Head of caudate nucleus (tissue), 42 donors: ENCODE measurements around the gene GAREM2.

Experiments used
- DNase-seq, 42 donors: peaks; one replicate each; pipeline versions ENCODE4 v3.0.0 to v3.0.0-alpha.2; 2020 to 2021; ENCODE audit warnings: mixed read lengths in 7 of 42
- intact Hi-C: fragments of 100-400 bp; cut with DNase I; formaldehyde crosslinking; loops from one replicate; pipeline ENCODE4 v1.15.0; 2022

GAREM2 gene

DNA sequence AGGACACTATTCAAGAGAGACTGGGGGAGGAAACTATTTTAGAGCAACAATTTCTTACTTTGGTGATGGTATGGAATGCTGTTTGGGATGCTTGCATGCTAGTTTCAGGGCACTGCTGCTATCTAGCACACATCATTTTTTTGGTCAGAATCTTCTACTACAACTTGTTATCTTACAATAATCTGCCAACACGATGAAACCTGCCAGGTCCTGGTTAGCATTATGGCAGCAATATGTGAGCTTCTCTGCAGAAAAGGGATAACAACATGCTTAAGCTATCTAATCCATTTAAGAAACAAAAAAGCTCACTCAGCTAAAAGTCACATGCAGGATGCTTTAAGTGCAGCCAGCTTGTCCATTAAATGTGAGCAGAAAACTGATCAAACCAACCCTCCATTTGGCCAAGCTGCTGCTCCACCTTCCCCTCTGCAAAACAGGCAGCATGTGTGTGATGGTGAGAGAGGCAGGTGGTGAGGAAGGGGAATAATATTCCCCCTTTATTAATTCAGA is 30.1 kb downstream of the GAREM2 start:
- intact Hi-C loops, result no loop called here
- DNase-seq, result peak in 1 of 42 donors; percentile 4

DNA sequence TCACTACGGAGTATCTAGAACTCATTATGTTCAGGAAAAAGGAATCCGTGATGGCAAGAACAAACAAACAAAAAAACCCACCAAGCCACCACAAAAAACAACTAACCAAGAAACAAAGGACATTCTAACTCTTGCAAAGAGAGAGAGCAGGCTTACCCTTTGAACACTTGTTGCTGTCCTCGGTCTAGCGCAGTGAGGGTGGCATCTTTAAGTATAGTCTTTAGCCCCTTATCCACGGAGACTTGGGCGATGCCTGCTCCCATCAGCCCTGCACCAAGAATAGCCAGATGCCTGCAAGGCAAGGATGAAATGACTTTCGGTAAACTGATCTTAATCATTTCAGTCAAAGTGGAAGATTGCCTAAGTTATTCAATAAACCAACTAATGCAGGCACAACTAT is 31.0 kb downstream of the GAREM2 start:
- intact Hi-C loops, result no loop called here
- DNase-seq, result peak in 1 of 42 donors; percentile 35

DNA sequence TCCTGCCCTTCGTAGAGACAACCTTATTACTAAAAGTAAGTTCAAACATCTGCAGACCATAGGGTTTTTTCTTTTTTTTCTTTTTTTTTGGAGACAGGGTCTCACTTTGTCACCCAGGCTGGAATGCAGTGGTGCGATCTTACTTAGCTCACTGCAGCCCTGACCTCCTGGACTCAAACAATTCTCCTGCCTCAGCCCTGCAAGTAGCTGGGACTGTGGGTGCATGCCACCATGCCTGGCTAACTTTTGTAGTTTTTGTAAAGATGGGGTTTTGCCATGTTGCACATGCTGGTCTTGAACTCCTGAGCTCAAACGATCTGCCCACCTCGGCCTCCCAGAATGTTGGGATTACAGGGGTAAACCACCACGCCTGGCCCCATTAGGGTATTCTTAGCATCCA is 39.1 kb downstream of the GAREM2 start:
- intact Hi-C loops, result no loop called here

GRCh38 chr2:26214759-26215158 is 41.9 kb downstream of the GAREM2 start:
- no peak for DNase-seq
- intact Hi-C loops, result no loop called here

More for the DNA sequence above, 39.1 kb downstream of the GAREM2 start:
- no peak for DNase-seq

DNA sequence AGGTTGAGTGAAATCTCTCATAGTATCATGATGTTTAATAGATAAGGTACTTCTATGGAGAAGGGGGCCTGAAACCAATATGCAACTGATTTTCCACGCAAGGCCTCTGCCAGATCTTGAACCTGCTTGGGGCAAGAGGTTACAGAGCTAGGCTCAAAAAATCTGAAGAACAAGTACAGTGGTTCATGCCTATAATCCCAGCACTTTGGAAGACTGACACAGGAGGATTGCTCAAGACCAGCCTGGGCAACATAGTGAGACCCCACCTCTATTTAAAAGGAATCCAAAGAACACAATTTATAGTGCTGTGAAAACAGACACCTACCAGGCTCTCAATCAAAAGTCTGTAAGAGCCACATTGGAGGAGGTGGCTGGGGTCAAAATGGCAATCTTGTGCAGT is 42.9 kb downstream of the GAREM2 start:
- intact Hi-C loops, result no loop called here
- DNase-seq, result no peak

DNA sequence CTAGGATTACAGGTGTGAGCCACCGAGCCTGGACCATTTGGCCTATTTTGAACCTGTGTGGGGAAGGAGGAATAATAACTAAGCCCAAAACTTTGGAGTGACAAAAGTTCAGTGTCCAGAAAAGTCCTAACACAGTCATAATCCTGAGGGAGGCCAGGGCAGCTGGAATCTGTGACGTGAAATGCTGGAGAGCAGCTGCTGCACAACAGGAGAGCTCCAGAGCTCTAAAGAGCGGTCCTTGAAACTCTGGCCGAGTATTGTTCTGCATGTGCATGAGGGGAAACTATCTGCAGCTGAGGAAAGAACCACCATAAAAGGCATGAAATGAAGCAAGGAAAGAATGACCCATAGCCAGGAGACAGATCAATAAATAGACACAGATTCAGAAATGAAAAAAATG is 43.7 kb downstream of the GAREM2 start:
- DNase-seq, result no peak
- intact Hi-C loops, result no loop called here

GRCh38 chr2:26217720-26218119 is 44.8 kb downstream of the GAREM2 start:
- no peak for DNase-seq
- intact Hi-C loops, result no loop called here

DNA sequence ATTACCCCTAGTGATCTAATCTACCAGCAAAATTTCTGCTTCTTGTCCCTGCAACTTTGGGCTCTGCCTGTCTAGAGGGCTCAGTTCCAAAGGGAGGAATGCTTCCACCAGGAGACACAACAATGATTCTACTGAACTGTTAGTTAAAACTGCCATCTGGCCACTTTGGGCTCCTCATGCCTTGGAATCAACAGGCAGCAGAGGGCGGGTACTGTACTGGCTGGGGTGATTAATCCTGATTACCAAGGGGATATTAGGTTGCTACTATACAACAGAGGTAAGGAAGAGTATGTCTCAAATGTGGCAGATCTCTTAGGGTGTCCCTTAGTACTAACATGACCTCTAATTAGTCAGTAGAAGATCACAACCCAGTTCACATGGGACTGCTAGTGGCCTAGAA is 50.1 kb downstream of the GAREM2 start:
- intact Hi-C loops, result no loop called here
- DNase-seq, result peak in 1 of 42 donors; percentile 15

- intact Hi-C loops, result no loop called here
- no peak for DNase-seq
These were observed 51.2 kb downstream of the GAREM2 start for GRCh38 chr2:26224095-26224494.

GRCh38 chr2:26229595-26229994 is 56.7 kb downstream of the GAREM2 start:
- no peak for DNase-seq
- intact Hi-C loops, result no loop called here

DNA sequence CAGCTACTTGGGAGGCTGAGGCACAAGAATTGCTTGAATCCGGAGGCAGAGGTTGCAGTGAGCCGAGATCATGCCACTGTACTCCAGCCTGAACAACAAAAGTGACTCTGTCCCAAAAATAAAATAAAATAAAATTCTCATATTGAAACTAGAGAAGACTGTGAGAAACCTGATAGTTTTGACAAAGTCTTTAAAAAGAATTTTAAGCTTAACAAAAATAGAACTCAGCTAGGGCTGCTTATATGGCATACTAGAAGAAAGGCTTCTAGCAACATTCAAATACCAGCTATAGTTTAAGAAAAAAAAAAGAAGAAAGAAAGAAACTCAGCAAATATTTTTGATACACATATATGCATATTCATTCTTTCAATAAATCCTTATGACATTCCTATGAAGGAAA is 57.9 kb downstream of the GAREM2 start:
- intact Hi-C loops, result no loop called here
- no peak for DNase-seq

DNA sequence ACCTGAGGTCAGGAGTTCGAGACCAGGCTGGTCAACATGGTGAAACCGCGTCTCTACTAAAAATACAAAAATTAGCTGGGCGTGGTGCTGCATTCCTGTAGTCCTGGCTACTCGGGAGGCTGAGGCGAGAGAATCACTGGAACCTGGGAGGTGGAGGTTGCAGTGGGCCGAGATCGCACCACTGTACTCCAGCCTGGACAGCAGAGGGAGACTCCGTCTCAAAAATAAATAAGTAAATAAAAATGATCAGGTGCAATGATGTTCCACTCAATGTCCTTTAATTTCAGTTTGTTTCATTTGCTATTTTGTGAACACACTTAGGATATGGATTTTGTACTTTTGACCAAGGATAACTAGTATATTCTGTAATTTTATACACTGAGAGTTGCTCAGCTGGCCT is 62.2 kb downstream of the GAREM2 start:
- DNase-seq, result no peak
- intact Hi-C loops, result no loop called here

GRCh38 chr2:26237868-26238267 is 65.0 kb downstream of the GAREM2 start:
- DNase-seq, result no peak
- intact Hi-C loops, result no loop called here

- intact Hi-C loops, result no loop called here
These were observed 65.5 kb downstream of the GAREM2 start for GRCh38 chr2:26238311-26238958.

More at GRCh38 chr2:26238311-26238958, 65.5 kb downstream of the GAREM2 start:
- no peak for DNase-seq
